HK-2 (cell line): ENCODE measurements around the gene BRME1.

Experiments
- DNase-seq: peaks from one replicate; pipeline ENCODE4 v3.0.0-alpha.2; 2018; ENCODE audit not compliant: unreplicated experiment

Gene BRME1

DNA sequence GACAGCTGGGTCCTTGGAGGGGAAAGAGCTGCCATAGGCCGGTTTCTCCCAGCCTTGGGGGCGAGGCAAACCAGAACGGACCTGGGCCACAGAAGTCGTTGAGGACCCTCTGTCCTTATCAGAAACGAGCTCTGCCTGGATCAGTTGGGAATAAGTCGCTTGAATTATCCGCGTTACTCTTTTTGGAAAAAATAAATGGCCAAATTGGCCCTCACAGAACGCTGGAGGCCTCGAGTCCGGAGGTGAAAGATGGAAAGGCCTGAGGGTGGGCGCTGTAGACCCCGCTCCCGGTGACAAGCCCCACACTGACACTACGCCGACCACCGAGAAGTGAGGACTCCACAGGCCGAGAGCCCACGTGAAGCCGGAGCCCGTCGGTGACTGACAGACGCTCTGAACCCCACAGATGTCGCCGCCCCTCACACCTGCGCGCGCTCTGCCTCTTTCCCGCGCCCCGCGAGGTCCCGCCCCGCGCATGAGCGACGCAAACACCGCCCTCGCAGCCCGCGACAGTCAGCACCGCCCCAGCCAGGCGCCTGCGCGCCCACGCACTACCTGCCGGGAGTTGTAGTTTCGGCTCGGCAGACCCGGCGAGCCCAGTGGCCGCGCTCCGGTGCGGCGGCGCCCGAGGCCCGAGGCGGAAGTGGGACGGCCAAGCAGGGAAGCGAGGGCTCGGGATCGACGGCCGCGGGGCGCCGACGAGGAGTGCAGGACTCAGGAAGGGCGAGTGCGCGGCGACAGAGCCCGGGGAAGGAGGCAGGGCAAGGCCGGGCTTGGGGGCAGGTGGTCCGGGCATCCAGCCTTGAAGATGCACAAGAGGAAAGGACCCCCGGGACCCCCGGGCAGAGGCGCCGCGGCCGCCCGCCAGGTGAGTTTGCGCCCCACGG is at the start of gene BRME1, which contains the start of gene CC2D1A:
TSS of gene BRME1 (minus strand) at position 484 of the 887 bp plus-strand sequence. CDS start 1,225 bp downstream, outside the sequence.
TSS of gene CC2D1A (plus strand) at position 568 of the 887 bp plus-strand sequence. CDS start at position 809, 241 bp downstream.
- peak; percentile 95 for DNase-seq

GRCh38 chr19:13954185-13954584 is 48.3 kb upstream of the BRME1 start:
- DNase-seq: no peak

DNA sequence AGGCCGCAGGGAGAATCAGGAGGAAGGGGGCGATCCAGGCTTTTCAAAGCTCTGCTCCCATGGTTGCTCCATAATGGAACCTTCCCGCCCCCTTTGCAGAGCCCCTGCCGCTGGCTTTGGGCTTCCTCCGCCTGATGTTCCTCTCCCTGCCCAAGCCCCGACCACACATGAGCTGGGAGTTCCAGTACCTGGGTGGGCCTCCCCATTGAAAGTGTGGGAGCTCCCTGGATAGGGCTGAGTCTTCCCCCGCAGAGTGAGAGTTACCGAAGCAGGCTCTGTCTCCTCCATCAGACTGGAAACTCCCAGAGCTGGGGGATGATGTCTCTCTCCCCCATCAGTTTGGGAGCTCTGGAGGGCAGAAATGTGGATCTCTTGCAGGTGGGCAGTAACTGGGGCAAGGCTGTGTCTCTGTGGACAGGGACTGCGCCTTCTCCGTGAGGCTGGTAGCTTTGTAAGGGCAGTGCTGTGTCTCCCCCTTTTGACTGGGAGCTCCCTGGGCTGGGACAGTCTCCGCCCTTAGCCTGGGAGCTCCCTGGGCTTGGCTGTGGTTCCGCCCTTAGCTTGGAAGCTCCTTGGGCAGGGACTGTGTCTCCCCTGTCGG is 47.1 kb upstream of the BRME1 start:
- peak; percentile 54 for DNase-seq

DNA sequence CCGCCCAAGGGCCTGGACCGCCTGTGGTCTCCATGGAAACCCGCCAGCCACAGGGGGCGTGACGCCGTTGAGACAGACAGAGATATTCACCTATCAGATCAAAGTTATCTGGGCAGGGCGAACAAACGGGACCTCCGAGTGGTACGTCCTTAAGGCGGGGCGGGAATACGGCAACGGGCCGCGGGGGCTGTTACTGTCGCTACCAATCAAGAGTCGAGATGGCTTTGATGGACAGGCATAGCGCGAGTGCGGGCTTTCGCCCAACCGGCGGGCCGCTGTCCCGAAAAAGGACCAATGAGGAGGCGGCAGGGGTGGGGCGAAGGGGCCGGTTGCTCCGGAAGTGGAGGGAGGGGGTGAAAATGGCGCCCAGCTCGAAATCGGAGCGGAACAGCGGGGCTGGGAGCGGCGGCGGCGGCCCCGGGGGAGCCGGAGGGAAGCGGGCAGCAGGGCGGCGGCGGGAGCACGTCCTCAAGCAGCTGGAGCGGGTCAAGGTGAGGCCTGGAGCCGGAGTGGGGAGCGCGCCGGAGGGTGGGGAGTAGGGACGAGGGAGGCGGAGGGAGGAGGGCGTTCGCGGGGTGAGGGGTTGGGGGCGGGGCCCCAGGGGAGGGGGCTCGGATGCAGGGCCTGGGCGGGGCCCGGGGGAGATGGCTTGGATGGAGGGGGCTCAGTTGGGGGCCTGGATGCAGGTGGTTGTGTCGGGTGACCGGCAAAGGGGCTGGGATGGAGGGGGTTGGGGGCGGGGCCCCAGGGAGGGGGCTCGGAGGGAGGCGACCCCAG is 46.4 kb upstream of the BRME1 start, which contains the start of gene DCAF15:
TSS of gene DCAF15 (plus strand) at position 356 of the 777 bp plus-strand sequence. CDS start at position 360, 4 bp downstream.
- DNase-seq: peak; percentile 99

DNA sequence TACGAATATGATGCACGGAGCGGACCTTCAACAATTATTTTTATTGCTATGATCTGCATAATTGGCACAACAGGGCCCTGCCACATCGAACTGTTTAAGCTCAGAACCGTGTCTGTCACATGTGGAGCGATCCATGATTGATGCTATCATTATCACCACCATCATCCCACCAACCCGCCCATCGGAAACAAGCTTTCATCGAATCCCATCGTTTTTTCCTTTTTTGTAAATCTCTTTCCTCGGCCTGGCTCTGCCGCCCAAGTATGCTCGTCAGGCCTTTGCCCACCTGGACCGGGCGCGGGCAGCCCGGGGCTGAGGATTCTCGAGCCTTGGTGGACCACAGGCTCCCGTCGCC is 45.9 kb upstream of the BRME1 start:
- DNase-seq: no peak

GRCh38 chr19:13951043-13951442 is 45.1 kb upstream of the BRME1 start:
- no peak for DNase-seq

DNA sequence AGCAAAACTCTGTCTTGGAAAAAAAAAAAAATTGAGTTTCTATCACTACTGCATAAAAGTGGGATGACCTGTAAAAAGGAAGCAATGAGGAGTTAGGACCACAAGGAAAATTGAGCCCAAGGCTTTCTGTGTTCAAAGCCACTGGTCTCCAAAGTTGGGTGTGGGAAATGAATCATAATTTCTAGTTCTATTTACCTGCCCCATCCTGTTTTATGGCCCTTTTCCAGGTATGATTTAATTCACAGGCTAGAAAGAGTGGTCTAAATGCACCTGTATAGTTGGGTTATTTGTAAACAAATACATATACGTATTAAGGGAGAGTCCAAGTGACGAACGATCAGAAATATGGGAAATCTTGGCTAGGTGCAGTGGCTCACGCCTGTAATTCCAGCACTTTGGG is 40.5 kb upstream of the BRME1 start:
- no peak for DNase-seq

DNA sequence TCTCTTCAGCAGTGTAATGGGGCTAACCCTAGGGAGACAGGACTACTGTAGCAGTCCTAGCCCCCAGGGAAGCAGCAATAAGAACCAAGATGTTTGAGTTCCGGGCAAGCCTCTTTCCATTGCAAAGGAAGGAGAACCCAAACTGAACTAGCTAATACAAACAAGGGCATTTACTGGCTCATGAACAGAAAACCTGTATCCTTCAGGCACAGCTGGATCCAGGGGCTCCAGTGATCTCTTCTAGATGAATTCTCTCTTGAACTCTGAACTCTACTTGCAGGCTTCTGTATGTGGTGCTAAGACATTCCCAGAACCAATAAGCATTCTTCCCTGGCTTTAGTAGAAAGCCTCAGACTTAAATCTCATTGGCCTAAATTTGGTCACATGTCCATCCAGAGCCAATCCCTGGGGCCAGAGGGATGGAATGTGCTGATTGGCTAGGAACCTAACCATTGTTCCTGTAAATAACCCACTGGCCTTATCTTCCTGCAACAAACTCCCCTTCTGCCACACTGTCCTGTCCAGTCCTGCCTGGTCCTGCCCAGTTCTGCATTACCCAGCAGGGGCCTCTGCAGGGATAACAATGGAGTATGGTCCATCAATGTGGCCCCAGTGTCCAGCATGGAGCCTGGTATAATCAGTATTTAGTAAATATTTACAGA is 36.2 kb upstream of the BRME1 start:
- DNase-seq: no peak

GRCh38 chr19:13938301-13939064 is 32.6 kb upstream of the BRME1 start, which contains the start of gene PODNL1:
TSS of gene PODNL1 (minus strand) at chr19:13938417. CDS start at chr19:13938181, 236 bp downstream.
- DNase-seq: no peak

DNA sequence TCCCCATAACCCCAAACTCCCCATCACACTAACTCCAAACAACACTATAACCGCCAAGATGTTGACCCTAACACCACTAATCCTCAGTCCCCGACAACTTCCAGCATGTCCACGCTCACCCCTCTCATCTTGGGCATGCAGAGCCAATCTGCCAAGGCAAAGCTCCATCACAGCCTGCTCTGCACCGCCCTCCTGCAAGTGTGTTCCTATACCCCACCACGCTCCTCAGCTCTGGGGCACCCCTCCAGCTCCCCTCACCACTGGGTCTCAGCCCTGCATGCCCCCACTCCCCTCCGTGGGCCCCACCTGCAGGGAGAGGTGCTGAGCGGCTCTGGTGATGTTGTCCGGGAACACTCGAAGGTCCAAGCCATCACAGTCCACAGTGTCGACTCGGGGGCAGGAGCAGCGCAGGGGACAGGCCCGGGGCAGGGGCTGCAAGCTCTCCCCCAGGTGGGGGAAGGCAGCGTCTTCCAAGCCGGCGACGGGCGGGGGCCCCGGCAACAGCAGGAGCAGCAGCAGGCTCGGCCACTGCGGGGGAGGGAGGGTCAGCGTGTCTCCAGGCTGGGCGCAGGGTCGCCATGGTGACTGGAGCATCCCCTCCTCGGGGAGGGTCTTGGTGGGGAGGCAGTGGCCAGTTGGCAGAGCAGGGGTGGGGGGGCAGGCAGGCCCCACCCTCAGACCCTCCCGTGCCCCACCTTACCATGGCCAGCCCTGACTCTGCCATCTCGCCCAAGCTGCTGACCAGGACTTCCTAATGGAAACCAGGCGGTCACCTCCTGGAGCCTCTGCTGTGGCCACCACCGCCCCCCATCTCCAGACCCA is 31.8 kb upstream of the BRME1 start:
- DNase-seq: no peak

- DNase-seq: no peak
These were observed 30.0 kb upstream of the BRME1 start for GRCh38 chr19:13935765-13936510.

- no peak for DNase-seq
These were observed 28.8 kb upstream of the BRME1 start for GRCh38 chr19:13934785-13935109.

- DNase-seq: no peak
These were observed 27.0 kb upstream of the BRME1 start for GRCh38 chr19:13932911-13933393.

GRCh38 chr19:13932149-13932637 is 26.3 kb upstream of the BRME1 start:
- DNase-seq: no peak

- no peak for DNase-seq
These were observed 25.7 kb upstream of the BRME1 start for GRCh38 chr19:13931391-13932148.

- DNase-seq: no peak
These were observed 24.5 kb upstream of the BRME1 start for GRCh38 chr19:13930402-13930801.

GRCh38 chr19:13929956-13930355 is 24.0 kb upstream of the BRME1 start:
- DNase-seq: no peak

- DNase-seq: no peak
These were observed 23.4 kb upstream of the BRME1 start for GRCh38 chr19:13929340-13929739.
